GM04504 (cell line): ENCODE data around the gene SDK1.

Experiments
- DNase-seq: peaks from one replicate; pipeline ENCODE4 v3.0.0-alpha.2; 2012; ENCODE audit warnings: low read depth

The SDK1 gene

DNA sequence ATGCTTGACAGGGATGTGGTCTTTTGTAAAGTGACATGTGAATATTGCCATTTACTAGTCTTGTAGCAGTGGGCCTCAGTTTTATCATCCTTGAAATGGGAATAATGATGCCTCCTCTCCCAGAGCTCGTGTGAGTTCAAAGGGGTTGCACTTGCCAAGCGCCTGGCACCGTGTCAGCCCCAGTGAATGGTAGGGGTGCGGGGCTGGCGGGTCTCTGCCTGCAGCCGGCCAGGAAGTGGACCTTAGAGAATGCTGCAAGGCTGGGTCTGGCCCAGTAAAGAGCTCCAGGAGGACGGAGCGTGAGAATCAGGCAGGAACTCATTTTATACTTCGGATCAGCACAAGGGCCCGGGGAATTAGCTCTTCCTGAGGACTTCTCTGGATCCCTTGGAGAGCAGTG is 856.6 kb downstream of the SDK1 start:
- no peak for DNase-seq

DNA sequence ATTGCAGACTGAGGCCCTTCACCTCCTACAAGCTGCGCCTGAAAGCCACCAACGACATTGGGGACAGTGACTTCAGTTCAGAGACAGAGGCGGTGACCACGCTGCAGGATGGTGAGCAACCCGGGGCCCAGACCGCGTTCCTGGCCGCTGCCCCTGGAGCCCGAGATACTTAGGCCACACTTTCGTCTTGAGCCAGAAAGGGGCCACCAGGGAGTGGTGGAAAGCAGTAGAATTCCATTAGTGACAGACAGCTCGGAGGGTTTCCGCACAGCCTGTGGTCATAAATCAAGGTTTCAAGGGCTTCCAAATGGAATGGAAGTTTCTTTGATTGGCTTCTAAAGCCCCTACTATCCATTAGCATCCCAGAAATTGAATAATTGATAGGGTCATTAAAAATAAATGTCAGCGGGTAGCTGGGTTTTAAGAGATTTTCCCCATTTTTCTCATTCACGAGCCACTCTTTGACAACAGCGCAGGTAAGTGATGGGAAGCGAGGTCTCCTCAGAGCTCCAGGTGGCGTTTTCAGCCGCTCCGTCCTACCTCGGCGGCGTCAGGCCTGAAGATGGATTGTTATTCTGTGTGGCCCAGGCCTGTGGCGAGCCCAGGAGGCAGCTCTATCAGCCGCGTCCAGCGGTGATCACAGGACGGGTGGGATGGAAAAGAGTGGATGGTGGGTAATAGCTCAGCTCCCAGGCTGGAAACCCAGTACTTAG is 857.5 kb downstream of the SDK1 start:
- DNase-seq = no peak

DNA sequence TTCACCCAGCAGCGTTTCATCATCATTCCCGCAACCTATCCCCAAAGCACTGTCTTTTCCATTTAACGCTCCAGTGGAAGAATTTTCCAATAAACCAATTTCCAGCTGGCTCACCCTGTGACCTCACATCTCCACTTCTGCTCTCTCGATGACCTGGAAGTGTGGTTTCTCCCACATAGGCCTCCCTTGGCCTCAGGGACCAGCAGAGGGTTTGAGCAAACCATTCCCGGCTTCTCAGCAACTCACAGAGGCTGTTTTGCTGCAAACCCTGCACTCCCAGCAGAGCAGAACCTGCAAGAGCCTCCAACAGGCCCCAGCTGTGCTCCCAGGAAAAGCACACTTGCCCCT is 858.1 kb downstream of the SDK1 start:
- no peak for DNase-seq

DNA sequence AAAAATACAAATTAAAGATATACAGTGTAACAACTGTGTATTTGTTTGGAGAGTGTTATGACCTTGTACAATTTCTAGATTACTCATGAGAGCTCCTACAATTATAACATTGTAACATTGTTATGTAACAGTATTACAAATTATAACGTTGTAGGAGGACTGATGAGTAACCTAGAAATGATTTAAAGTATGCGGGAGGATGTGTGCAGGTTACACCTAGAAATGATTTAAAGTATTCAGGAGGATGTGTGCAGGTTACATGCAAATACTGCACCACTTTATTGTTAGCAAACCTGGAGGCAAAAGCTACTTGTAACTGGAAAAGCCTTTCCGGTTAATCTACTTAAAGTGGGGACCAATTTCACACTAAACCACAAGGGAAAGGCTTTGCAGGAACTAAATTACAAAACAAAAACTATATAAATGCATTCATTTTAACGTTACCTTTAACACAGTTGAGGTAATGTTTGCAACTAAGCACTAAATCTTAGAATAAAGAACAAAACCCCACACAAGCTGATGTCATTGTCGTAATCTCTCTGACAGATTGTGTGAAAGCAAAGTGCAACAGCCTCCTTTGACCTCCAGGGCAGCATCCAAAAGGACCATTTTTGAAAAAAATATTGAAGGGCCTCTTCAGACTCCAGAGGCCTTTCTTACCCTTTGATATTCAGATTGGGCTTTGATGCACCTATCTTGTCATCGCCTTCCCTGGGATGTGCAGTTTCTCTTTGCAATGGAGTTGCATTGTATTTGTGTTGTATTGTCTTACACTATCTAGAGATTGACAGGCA is 858.9 kb downstream of the SDK1 start:
- no peak for DNase-seq

DNA sequence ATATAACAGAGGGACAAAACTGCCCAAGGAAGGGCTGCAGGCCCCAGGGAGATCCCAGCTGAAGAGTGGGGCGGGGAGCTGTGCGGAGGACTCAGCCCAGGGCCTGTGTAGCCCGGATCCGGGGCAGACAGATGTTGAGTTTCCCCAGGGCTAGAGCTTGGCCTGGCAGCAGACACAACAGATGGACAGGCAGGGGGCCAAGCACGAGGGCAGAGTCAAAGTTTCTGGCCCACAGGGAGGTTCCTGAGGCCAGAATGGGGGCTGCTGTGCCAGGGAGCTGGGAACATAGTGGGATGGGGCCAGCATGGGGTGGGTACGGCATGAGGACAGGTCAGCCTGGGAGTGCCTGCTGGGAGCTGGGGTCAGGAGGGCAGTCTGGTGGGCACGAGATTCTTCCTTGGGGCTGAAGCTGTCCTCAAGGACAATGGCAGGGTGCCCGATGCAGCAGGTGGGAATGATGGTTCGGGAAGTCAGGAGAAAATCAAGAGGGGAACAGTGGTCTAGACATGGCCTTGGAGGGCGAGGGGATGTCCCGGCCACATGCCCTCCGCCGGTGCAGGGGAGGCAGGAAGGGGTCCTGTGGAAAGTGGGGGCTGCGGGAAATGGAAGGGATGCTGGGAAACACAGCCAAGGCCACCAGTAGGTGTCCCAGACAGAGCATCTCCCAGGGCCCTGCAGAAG is 862.0 kb downstream of the SDK1 start:
- no peak for DNase-seq

DNA sequence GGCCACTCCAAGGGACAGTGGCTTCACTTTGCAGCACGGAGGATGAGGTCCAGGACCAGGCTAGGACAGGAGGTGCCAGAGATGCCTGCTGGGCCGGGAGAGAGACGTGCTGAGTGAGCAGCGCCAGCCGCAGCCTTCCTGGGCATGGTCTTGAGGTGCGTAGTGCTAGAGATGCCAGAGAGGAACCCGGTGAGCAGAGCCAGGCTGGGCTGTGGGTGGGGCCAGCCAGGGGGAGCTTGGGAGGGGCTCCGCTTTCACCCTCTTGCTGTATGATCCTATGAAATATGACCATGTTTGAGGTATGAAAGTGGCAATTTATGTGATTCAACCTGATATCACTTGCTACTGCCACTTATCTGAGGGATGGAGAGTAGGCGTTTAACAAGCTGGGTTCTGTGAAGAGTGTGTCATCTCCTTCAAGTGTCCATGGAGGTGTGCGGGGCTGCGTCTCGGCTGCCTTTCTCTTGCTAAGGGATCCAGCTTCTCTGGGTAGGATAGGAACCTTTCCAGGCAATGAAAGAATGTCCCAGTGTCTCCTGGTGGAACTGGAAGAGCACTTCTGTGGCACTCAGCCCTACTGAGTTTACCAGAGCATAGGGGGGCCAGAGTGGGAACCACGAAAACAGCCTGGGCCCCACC is 862.6 kb downstream of the SDK1 start:
- no peak for DNase-seq

DNA sequence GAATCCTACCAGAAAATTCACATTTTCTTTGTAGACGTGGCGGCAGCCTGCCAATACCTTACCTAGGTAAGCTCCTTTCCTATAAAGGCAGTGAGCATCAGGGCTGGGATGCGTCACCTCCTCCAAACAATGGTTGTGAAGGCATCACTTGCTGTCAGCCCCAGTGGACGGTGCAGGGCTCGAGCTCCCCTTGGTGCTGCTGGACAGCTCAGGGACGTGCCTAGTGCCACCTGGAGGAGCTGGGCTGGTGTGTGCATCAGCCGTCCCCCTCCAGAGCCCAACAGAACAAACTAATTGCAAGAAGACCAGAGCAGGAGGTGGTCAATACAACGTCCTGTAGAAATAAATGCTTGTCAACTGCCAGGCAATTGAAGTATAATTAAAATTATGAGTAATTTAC is 863.5 kb downstream of the SDK1 start:
- no peak for DNase-seq

DNA sequence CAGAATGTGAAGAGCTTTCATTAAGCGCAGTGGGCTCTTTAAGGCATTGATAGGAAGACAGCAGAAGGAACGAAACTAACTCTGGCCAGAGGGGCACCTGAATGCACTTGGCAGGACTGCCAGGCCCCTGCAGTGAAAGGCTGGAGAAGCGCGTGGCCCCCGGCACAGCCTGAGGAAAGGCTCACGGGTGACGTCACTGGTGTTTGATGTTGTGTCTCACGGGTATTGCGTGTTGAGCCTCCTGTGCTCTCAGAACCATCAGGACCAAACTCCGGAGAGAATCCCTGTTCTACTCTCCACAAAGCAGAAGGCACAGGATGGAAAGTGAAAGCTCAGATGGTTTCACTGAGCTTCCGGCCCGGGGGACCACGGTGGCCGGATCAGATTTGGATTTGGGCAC is 865.3 kb downstream of the SDK1 start:
- DNase-seq = no peak

DNA sequence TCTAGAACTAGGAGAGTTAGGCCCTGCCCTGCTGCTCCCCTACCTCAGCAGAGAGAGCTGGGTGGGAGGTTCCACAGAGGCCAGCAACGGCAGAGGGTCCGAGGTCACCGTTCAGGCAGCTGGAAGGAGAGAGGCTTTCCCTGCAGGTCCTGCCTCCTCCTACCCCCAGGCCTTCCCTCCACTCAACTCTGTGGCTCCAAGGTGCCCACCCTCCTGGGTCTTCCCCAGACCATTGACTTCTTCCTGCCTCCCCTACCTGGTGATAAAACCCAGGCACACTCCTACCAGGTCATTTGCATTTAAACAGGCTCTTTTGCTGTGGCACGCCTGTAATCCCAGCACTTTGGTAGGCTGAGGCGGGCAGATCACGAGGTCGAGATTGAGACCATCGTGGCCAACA is 865.8 kb downstream of the SDK1 start:
- no peak for DNase-seq

DNA sequence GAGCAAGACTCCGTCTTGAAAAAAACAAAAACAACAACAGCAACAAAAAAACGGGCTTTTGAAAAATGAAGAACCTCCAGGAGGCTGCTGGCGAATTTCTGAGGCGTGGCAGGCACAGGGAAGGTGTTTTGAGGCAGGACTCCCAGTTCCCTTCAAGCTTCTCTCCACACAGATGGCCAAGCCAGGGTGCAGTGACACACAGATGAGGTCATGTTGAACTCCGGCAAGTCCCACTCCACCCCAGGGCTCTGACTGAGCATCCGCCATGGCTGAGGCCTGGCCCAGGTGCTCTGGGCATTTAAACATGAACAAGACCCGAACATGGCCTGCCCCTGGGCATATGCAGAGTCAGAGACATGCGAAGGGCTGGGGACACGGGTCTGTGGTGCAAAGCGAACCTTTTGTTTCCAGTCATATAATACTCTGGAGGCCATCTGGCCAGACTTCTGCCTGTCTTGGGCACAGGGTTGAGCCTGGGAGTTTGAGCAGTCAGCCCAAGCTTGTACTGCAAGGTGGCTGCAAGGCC is 866.4 kb downstream of the SDK1 start:
- DNase-seq = no peak

DNA sequence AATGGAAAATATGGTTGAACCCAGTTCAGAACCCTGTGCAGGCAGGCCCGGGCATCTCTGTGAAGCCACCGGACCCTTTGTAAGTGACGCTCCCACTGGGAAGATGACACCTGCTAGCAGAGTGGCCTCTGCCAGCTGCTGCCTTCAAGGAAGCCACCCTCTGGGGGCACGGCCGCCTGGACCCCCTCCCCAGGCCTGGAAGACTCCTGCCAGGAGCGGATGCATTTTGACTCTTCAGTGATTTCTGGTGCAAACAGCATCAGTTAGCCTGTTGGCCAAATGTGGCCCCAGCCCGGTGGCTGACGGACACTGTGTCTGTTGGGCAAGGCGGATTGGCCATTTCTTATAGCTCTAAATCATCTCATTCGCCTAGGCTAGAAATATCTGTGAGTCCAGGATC is 867.0 kb downstream of the SDK1 start:
- DNase-seq = no peak

DNA sequence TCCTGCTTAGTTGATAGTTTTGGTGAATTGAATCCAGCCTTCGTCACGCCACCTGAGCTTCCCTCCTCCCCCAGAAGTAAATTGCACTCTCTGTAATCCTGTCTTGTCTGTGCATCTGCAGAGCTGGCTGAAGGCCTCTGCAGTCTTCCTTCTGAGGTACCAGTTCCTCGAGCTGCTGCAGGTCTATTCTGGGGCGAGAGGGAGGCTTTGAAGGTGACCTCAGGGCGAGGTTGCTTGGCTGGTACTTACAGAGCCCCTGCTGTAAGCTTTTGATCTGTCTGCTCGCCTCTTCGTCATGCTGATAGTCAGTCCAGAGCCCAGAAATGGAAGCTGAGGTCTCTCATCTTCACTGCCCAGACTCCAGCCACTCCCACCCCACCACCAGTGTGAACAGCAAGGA is 867.5 kb downstream of the SDK1 start:
- no peak for DNase-seq

DNA sequence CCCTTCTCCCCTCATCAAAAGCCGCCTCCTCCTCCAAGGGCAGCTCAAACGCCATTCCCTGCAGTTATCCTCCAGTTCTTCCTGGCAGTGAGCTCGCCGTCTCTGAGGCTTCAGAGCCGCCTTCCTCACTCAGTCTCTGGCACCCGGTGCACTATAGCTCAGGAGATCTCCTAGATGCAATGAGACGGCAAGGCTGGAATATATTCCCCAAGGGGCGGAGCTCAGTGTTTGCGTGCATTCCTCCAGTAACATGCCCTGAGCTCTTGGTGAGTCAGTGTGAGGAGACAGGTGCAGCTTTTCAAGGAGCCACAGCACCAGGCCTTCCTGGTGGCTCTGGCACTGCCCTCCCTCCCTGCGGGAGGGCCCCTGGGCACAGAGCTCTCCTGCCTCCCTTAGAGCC is 868.4 kb downstream of the SDK1 start:
- no peak for DNase-seq

DNA sequence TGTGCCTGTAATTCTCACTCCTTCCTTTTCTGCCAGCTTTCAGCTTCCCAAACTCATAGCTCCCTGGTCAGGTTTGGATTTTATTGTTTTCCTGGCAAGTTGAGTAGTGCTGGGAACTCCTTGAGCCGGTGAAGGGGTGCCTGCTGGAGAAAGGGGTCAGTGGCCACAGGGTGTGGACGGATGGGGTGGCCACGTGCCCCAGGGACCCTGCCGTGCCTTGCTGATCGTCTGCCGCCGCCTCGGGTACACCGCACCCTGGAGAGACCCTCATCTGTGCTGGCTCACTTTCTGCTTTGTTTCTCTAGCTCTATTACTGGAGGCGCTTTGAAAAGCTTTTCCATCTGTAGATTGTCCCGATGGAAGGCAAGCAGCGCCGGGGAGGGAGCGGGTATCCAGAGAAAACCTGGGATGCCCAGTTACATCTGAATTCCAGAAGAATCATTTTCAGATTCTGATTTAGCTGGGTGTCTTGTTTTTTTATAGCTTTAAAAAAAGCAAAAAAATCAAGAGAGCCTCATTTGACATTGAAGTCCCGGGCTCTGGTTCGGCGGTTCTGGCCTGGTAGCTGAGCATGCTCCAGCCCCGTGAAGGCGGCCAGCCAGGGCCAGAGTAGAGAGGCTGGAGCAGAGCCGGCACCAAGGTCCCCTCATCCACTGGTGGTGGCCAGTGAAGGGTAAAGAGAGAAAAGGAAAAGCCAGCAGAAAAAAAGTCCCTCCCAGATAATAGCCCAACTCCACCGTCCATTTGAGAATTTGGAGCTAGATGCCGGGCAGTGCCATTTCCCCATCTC is 870.1 kb downstream of the SDK1 start:
- no peak for DNase-seq

DNA sequence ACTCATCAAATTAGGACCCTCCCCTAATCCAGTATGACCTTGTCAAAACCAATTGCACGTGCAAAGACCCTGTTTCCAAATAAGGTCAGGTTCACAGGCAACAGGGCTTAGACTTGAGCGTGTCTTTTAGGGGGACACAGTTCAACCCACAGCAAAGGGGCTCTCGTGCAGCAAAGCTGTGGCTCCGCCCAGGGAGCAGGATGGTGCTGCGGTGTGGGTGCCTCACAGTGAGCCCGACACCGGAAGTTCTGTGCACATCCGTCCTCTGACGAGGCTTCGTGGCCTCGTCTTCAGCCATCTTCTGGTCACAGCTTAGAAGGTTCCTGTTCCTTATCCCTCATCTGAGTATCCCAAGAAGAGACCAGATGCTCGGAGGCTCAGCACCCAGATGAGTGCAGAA is 871.8 kb downstream of the SDK1 start:
- no peak for DNase-seq

DNA sequence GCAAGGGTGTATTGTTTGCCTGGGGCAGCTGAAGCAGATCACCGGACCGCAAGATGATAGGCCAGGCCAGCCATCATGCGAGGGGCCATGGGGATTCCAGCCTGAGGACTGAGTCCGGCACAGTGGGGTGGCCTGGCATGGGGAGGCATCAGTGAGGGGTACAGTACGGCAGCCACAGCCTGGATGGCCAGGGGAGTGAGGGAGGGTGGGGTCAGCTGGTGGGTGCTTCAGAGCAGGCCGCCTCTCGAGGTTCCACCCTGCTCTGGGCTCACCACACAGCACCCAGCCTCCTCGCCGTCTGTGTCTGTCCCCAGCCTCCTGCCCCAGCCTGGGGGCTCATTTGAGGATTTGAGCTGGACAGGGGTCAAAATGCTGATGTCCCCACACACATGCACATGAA is 872.6 kb downstream of the SDK1 start:
- no peak for DNase-seq

DNA sequence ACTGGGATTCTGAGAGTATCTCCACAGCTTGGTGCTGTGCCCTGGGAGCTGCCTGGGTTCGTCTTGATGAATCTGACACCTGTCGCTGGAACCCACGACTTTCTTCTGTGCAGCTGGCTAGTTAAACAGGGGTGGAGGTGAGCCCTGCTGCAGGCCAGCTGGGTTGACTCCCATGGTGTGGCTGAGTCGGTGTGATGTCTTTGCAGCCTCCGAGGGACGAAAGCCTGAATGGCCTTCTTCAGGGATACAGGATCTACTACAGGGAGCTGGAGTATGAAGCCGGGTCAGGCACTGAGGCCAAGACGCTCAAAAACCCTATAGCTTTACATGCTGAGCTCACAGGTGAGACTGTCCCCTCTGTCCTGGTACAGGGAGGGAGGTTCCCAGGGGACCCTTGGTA is 873.0 kb downstream of the SDK1 start:
- no peak for DNase-seq

DNA sequence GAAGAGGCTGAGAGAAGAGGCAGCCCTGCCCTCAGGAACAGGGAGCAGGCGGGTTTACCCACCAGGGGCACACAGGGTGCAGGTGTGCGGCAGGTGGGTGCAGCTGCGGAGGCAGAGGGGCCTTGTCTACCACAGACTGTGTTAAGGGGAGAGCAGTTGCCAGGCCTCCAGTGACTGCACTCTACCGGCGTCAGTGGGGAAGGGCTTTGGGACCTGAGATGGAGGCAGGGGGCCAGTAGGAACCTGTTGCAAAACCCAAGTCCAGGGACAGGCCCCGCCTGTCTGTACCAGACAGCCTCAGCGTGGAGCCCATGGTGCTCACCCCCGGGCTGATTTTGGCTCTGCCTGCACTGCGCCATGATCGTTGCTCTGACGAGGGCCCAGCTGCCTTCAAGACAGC is 873.4 kb downstream of the SDK1 start:
- no peak for DNase-seq

DNA sequence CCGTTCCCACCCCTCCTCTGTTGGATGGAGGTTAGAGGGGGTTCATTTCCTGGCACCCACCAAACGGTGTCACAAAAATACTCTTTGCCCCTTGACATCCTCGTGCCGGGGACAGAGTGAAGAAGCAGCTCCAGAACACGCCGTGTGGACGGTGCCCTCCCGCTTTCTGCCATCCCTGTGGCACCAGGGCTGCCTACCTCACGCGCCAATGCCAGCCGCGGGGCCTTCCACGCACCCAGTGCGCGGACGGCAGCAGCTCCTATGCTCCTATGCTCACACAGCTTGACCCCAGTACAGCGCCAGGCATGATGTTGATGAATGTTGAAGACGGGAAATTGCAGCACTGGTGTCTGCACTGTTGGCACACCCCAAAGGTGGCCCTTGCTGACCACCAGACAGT is 873.8 kb downstream of the SDK1 start:
- no peak for DNase-seq

DNA sequence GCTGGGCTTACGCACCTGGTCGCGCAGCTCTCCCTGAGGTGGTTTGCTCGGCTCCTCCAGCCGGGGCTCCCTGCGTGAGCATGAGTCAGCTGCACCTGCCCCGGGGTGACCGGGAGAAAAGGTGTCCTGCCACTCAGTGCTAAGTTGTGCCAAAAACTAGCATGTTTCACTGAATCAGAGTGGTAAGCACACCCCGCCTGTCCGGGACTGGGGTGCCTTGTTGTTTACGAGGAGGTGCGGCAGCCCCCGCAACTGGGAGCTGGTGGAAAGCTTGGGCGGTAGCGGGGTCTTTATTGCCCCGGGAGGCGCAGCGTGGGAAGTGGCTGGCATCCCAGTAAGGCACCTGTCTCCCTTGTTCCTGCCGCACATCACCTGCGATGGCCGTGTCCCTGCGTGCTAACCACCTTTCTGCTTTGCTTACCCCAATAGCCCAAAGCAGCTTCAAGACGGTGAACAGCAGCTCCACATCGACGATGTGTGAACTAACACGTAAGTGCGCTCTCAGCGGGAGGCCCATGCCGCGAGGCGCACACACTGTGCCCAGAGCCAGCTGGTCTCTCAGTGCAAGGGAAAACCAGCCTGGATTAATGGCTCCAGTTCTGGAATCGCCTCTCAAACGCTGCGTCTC is 874.4 kb downstream of the SDK1 start:
- no peak for DNase-seq

DNA sequence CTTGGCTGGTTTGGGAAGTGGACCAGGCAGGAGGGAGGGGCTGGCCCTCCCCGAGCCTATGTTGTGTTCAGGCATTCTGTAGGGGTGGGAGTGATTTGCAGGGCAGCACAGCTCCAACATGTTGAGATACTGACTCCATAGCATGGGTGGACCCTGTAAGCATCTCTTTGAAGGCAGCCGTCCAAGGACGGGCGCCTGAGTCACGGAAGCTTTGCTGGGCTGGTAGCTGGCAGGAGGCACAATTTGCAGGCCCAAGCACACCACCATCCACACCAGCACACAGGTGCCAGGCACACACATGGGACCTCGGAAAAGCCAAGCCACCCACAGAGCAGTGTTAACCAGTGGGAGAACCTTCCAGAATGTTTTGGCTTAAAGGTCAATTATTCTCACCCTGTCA is 875.9 kb downstream of the SDK1 start:
- DNase-seq = no peak
